HEK293 (cell line): Measurements from ENCODE around the gene GRIP1.

ENCODE experiments used
- SP2 ChIP-seq: fragments of 450-650 bp; formaldehyde crosslinking; IDR thresholded peaks from 2 replicates; pipeline ENCODE4 v1.5.1; 2016; ENCODE audit warnings: missing biosample characterization, missing genetic modification characterization
- ZNF10 ChIP-seq: fragments of 450-650 bp; formaldehyde crosslinking; IDR thresholded peaks from 2 replicates; pipeline ENCODE4 v1.5.1; 2017; ENCODE audit warnings: missing biosample characterization, missing genetic modification characterization
- ZNF626 ChIP-seq: fragments of 450-650 bp; sonication (Bioruptor Pico); formaldehyde crosslinking; IDR thresholded peaks from 2 replicates; pipeline ENCODE4 v1.5.1; 2018; ENCODE audit warnings: missing biosample characterization, missing genetic modification characterization, inconsistent platforms
- ZSCAN4 ChIP-seq: fragments of 450-650 bp; formaldehyde crosslinking; IDR thresholded peaks from 2 replicates; pipeline ENCODE4 v1.5.1; 2017; ENCODE audit warnings: missing biosample characterization, missing genetic modification characterization

GRIP1 gene

GRCh38 chr12:66297923-66298322 lies 381.0 kb downstream of the GRIP1 start (continued):
- TF ChIP-seq ZSCAN4 (tag by site-specific recombination) (no peak), ZNF10 (tag by site-specific recombination) (no peak), SP2 (tag by site-specific recombination) (no peak), ZNF626 (no peak)
- TF ChIP-seq, all 188 proteins: peak for 0
